GM12872 (cell line): ENCODE data around the gene DHX57.

Source experiments
- CTCF ChIP-seq: IDR thresholded peaks from 3 replicates; pipeline ENCODE4 v1.5.1; 2011; ENCODE audit warnings: low read depth, mild to moderate bottlenecking, low read length, moderate library complexity; ENCODE audit not compliant: insufficient read depth

The DHX57 gene

DNA sequence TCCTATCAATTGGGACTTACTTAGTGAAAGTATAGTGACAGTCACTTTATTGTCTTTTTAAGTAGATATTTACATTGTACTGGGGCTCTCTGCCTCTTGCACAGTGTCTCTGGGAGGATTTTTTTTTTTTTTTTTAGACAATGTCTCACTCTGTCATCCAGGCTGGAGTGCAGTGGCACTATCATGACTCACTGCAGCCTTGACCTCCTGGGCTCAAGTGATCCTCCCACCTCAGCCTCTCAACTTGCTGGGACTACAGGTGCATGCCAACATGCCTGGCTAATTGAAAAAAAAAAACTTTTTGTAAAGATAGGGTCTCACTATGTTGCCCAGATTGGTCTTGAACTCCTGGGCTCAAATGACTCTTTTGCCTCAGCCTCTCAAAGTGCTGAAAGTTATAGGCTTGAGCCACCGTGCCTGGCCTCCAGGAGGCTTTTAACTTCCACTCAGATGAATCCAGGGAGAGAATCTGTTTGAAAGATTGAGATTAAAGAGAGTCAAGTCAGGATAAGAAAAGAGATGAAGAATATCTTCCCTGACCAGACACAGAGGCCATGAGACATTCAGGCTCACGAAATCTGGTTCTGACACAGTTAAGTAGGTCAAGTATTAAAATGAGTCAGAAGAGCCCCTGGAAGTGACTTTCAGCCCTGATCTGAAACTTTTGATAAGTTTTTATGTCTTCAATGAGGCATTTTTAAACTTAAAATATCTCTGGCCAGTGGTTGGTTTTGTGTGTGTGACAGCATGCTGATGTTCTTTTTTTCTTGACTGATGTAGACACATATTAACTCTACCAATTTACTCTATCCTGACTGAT lies 32.2 kb upstream of the DHX57 start:
- no peak for TF ChIP-seq CTCF

GRCh38 chr2:38907242-38907641 lies 31.5 kb upstream of the DHX57 start:
- no peak for TF ChIP-seq CTCF

GRCh38 chr2:38905251-38905650 lies 29.5 kb upstream of the DHX57 start:
- no peak for TF ChIP-seq CTCF

DNA sequence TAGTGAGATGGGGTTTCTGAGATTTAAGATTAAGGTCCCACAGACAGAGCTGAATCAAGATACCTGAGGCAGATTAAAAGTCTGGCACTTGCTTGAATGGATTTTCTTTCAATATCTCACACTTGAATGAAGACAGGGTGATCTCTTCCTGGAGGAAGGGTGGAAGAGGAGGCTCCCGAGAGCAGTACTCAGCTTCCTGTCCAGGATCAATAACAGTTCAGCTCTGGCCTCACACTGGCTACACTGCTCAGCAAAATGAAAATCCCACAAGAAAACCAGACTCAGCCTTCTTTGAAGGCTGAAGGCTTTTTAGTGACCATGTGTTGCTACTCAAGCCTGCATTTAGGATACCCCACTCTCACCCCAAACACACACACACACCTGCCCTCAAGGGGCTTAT lies 25.0 kb upstream of the DHX57 start:
- TF ChIP-seq CTCF = no peak

DNA sequence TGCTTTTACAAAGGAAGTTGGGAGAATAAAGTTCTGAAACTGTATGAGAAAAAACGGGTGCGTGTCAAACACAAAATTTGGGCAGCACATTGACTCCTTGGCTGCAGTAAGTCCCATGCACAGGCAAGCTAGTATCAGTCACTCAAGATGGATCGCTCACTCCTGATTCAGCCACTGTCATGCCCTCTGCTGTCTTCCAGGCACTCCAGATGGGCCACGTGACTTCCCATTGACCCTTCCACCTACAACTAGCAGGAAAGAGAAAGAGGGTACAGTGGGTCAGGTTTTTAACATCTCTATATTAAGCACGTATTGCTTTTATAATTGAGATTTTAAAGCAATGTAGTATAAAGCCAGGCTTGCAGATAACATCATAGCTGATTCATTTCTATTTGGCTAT lies 22.5 kb upstream of the DHX57 start:
- no peak for TF ChIP-seq CTCF

- TF ChIP-seq CTCF = no peak
Measured at GRCh38 chr2:38892819-38893218, 17.1 kb upstream of the DHX57 start.

- TF ChIP-seq CTCF = no peak
Measured at GRCh38 chr2:38889575-38889974, 13.8 kb upstream of the DHX57 start, which contains the start of gene ARHGEF33. TSS of gene ARHGEF33 (plus strand) at chr2:38889875. CDS start at chr2:38919448, 29,573 bp downstream.
